ENCODE results near the gene AP2M1.

DNA sequence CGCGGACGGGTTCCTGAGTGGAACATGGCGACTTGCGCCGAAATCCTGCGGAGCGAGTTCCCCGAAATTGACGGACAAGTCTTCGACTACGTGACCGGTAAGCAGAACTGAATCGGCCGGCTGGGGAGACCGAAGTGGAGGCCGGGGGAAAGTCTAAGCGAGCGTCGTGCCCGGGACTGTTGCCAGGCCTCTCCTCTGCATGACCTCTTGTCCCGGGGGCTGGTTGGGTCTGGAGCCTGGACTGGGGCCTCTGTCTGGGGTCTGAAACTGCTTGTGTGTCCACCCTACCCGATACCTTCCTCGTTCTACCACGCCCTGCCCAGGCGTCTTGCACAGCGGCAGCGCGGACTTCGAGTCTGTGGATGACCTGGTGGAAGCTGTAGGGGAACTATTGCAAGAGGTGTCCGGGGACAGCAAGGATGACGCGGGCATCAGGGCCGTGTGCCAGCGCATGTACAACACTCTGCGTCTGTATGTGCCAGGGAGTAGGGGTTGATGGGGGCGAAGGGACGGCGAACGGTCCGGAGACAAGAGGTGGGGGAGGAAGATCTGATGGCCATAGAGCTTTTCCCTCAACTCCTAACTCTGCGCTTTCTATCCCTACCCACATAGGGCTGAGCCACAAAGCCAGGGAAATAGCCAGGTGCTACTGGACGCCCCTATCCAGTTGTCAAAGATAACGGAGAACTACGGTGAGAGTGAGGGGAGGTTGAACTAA, 11.7 kb downstream of the AP2M1 start, which contains the start of gene ABCF3:
- TF ChIP-seq, protein P1, sequence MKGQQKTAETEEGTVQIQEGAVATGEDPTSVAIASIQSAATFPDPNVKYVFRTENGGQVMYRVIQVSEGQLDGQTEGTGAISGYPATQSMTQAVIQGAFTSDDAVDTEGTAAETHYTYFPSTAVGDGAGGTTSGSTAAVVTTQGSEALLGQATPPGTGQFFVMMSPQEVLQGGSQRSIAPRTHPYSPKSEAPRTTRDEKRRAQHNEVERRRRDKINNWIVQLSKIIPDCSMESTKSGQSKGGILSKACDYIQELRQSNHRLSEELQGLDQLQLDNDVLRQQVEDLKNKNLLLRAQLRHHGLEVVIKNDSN (IDR thresholded peaks at IDR 0.05; ENCODE audit: borderline replicate concordance, extremely low read length, insufficient read depth, low read depth, low read length) = no peak
- peak; percentile 89 for TF ChIP-seq POLR2A (IDR thresholded peaks at IDR 0.05; ENCODE audit: low read depth, low read length)
- TF ChIP-seq, protein P2, sequence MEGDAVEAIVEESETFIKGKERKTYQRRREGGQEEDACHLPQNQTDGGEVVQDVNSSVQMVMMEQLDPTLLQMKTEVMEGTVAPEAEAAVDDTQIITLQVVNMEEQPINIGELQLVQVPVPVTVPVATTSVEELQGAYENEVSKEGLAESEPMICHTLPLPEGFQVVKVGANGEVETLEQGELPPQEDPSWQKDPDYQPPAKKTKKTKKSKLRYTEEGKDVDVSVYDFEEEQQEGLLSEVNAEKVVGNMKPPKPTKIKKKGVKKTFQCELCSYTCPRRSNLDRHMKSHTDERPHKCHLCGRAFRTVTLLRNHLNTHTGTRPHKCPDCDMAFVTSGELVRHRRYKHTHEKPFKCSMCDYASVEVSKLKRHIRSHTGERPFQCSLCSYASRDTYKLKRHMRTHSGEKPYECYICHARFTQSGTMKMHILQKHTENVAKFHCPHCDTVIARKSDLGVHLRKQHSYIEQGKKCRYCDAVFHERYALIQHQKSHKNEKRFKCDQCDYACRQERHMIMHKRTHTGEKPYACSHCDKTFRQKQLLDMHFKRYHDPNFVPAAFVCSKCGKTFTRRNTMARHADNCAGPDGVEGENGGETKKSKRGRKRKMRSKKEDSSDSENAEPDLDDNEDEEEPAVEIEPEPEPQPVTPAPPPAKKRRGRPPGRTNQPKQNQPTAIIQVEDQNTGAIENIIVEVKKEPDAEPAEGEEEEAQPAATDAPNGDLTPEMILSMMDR (IDR thresholded peaks at IDR 0.05 in 2 of 3, conservative IDR thresholded peaks at IDR 0.05 in 1 of 3; ENCODE audit: control insufficient read depth in 2 of 3, extremely low read depth in 1 of 3, insufficient read depth in 1 of 3, low read depth in 3 of 3, low read length in 3 of 3) = no peak
- no peak; the same call in 1 of the 2 replicates for TF ChIP-seq SPI1 (IDR thresholded peaks at IDR 0.05; ENCODE audit: borderline replicate concordance, insufficient read depth, low read depth, low read length)
- no peak for TF ChIP-seq EZH2 (IDR thresholded peaks at IDR 0.05; ENCODE audit: borderline replicate concordance, control insufficient read depth, low read depth, low read length)
- peak; percentile 97 for TF ChIP-seq YY1 (IDR thresholded peaks at IDR 0.05; ENCODE audit: low read depth, low read length)
- TF ChIP-seq NFYB (IDR thresholded peaks at IDR 0.05; ENCODE audit: insufficient read depth, low read depth, low read length) = no peak
- TF ChIP-seq RAD21 (IDR thresholded peaks at IDR 0.05; ENCODE audit: insufficient read depth, low read depth, low read length) = no peak
- no peak; a peak in 1 of 4 replicates for TF ChIP-seq BHLHE40 (IDR thresholded peaks at IDR 0.05; ENCODE audit: borderline replicate concordance in 1 of 2, low read depth in 2 of 2, low read length in 1 of 2)
- peak; percentile 0 for TF ChIP-seq SP1 (IDR thresholded peaks at IDR 0.05; ENCODE audit: low read depth, low read length)
- TF ChIP-seq, protein P3, sequence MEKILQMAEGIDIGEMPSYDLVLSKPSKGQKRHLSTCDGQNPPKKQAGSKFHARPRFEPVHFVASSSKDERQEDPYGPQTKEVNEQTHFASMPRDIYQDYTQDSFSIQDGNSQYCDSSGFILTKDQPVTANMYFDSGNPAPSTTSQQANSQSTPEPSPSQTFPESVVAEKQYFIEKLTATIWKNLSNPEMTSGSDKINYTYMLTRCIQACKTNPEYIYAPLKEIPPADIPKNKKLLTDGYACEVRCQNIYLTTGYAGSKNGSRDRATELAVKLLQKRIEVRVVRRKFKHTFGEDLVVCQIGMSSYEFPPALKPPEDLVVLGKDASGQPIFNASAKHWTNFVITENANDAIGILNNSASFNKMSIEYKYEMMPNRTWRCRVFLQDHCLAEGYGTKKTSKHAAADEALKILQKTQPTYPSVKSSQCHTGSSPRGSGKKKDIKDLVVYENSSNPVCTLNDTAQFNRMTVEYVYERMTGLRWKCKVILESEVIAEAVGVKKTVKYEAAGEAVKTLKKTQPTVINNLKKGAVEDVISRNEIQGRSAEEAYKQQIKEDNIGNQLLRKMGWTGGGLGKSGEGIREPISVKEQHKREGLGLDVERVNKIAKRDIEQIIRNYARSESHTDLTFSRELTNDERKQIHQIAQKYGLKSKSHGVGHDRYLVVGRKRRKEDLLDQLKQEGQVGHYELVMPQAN (conservative IDR thresholded peaks at IDR 0.05) = peak; percentile 78
- TF ChIP-seq, protein P4, sequence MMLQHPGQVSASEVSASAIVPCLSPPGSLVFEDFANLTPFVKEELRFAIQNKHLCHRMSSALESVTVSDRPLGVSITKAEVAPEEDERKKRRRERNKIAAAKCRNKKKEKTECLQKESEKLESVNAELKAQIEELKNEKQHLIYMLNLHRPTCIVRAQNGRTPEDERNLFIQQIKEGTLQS (IDR thresholded peaks at IDR 0.05; ENCODE audit: borderline replicate concordance, extremely low read depth, low read depth, low read length) = no peak
- TF ChIP-seq, protein P5, sequence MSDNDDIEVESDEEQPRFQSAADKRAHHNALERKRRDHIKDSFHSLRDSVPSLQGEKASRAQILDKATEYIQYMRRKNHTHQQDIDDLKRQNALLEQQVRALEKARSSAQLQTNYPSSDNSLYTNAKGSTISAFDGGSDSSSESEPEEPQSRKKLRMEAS (IDR thresholded peaks at IDR 0.05; ENCODE audit: low read depth, low read length) = no peak
- TF ChIP-seq FOXK2 (IDR thresholded peaks at IDR 0.05) = no peak

All from GM12878 (cell line).